OCI-LY3 (cell line): ENCODE data around the gene SH2D4B.
"Not testable (repeated sequence)": the region's sequence is repeated elsewhere in the genome, so short reads cannot be mapped to it uniquely, and the experiment has no call there.

Experiments
- H2AFZ ChIP-seq: fragments of 200-600, 300-600 bp; shearing (Covaris generic); 2 replicates; pipeline ENCODE4 v1.6.0; 2014; ENCODE audit warnings: antibody characterized with exemption, low read depth, low read length
- H3K27ac ChIP-seq: fragments of 200-600, 300-600 bp; sonication (generic); 2 replicates; pipeline ENCODE4 v1.5.1; 2014; ENCODE audit warnings: mild to moderate bottlenecking, low read length, moderate library complexity, mixed read lengths
- H3K27me3 ChIP-seq: fragments of 200-600, 300-600 bp; sonication (generic); 2 replicates; pipeline ENCODE4 v1.6.1; 2014; ENCODE audit warnings: low read depth, low read length, mixed read lengths
- H3K36me3 ChIP-seq: fragments of 200-600, 300-600 bp; sonication (generic); replicated peaks from 2 replicates; pipeline ENCODE3; 2014; ENCODE audit warnings: low read depth, low read length, mixed read lengths
- H3K4me1 ChIP-seq: fragments of 300-600, 200-600 bp; sonication (generic); 2 replicates; pipeline ENCODE4 v1.6.1; 2014; ENCODE audit warnings: low read length, mixed read lengths
- H3K4me2 ChIP-seq: fragments of 200-600, 300-600 bp; sonication (generic); 2 replicates; pipeline ENCODE4 v1.6.1; 2014; ENCODE audit warnings: low read length, mixed read lengths
- H3K4me3 ChIP-seq: fragments of 300-600, 200-600 bp; sonication (generic); 2 replicates; pipeline ENCODE4 v1.5.1; 2014; ENCODE audit warnings: antibody characterized with exemption, mild to moderate bottlenecking, low read length, moderate library complexity
- H3K79me2 ChIP-seq: fragments of 300-600, 200-600 bp; shearing (Covaris generic); 2 replicates; pipeline ENCODE4 v1.6.1; 2014; ENCODE audit warnings: mild to moderate bottlenecking, low read length, mixed read lengths
- H3K9ac ChIP-seq: fragments of 300-600, 200-600 bp; shearing (Covaris generic); 2 replicates; pipeline ENCODE4 v1.6.0; 2014; ENCODE audit warnings: mild to moderate bottlenecking, low read length, moderate library complexity
- H3K9me3 ChIP-seq: fragments of 200-600, 300-600 bp; shearing (Covaris generic); 2 replicates; pipeline ENCODE4 v1.6.1; 2014; ENCODE audit warnings: low read length, mixed read lengths; ENCODE audit not compliant: insufficient read depth
- H4K20me1 ChIP-seq: fragments of 200-600, 300-600 bp; sonication (generic); 2 replicates; pipeline ENCODE4 v1.6.1; 2016; ENCODE audit warnings: low read length, mixed read lengths; ENCODE audit not compliant: insufficient read depth
- EZH2phosphoT487 ChIP-seq: fragments of 200-600 bp; shearing (Covaris generic); IDR thresholded peaks from 2 replicates; pipeline ENCODE4 v1.6.1; 2018; ENCODE audit warnings: antibody characterized with exemption, mixed run types, low read depth
- TF ChIP-seq, protein P1 (sequence below): fragments of 200-600, 300-600 bp; sonication (generic); IDR thresholded peaks from 2 replicates; pipeline ENCODE4 v1.5.1; 2014; ENCODE audit warnings: antibody characterized with exemption, low read length, low read depth

SH2D4B gene

GRCh38 chr10:80542652-80543318 is 5.1 kb downstream of the SH2D4B start:
- H3K9ac ChIP-seq, result no peak overlapping the region
- peaks cover 32% of the 10 kb centered on the region for H3K4me1 ChIP-seq
- no peak overlapping the region for H3K4me2 ChIP-seq
- H3K27ac ChIP-seq, result no peak overlapping the region
- no peaks in the 10 kb centered on the region for H3K27me3 ChIP-seq
- H3K4me3 ChIP-seq, result no peak overlapping the region
- TF ChIP-seq, protein P1, sequence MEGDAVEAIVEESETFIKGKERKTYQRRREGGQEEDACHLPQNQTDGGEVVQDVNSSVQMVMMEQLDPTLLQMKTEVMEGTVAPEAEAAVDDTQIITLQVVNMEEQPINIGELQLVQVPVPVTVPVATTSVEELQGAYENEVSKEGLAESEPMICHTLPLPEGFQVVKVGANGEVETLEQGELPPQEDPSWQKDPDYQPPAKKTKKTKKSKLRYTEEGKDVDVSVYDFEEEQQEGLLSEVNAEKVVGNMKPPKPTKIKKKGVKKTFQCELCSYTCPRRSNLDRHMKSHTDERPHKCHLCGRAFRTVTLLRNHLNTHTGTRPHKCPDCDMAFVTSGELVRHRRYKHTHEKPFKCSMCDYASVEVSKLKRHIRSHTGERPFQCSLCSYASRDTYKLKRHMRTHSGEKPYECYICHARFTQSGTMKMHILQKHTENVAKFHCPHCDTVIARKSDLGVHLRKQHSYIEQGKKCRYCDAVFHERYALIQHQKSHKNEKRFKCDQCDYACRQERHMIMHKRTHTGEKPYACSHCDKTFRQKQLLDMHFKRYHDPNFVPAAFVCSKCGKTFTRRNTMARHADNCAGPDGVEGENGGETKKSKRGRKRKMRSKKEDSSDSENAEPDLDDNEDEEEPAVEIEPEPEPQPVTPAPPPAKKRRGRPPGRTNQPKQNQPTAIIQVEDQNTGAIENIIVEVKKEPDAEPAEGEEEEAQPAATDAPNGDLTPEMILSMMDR, result no peak
- TF ChIP-seq EZH2phosphoT487, result no peak
- H3K9me3 ChIP-seq, result no peaks in the 10 kb centered on the region
- H2AFZ ChIP-seq, result no peak overlapping the region
- H4K20me1 ChIP-seq, result no peaks in the 10 kb centered on the region
- H3K79me2 ChIP-seq, result no peaks in the 10 kb centered on the region
- H3K36me3 ChIP-seq, result no peaks in the 10 kb centered on the region

DNA sequence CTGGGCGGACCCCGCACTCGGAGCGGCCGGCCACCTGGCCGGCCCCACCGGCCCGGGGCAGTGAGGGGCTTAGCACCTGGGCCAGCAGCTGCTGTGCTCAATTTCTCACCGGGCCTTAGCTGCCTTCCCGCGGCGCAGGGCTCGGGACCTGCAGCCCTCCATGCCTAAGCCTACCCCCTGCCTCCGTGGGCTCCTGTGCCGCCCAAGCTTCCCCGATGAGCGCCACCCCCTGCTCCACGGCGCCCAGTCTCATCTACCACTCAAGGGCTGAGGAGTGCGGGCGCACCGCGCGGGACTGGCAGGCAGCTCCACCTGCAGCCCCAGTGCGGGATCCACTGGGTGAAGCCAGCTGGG is 5.6 kb downstream of the SH2D4B start:
- H3K79me2 ChIP-seq, H3K9me3 ChIP-seq, H3K4me3 ChIP-seq, H2AFZ ChIP-seq, H3K27ac ChIP-seq, H3K4me2 ChIP-seq, H3K36me3 ChIP-seq, H4K20me1 ChIP-seq, H3K9ac ChIP-seq, H3K27me3 ChIP-seq: not testable (repeated sequence)
- peaks cover 32% of the 10 kb centered on the region for H3K4me1 ChIP-seq

DNA sequence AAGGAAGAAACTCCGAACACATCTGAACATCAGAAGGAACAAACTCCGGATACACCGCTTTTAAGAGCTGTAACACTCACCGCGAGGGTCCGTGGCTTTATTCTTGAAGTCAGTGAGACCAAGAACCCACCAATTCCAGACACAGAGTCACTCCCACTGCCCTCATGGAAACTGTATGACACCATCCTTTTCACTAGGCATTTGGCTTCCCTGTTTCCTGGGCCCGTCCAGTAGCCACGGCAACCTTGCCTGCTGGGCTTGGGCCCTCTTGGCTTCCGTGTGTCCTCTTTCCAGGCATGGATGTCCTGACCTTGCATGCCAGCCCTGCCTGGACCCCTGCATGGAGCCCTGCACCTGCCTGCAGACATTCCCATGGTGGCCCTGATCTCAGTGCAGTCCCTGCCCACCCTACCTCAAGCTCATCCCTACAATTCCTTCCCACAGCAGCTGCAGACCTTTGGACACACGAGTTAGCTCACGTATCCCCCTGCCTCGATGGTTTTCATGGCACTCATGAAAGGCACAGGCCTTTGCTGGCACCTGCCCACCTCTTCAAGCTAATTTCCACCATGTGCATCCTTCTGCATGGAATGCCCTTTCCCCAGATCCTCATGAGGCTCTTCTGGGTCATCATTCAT is 6.7 kb downstream of the SH2D4B start:
- H3K4me3 ChIP-seq, result no peak overlapping the region
- no peak for TF ChIP-seq EZH2phosphoT487
- TF ChIP-seq, protein P1, result no peak
- H4K20me1 ChIP-seq, result no peaks in the 10 kb centered on the region
- H3K27ac ChIP-seq, result no peak overlapping the region
- H3K9me3 ChIP-seq, result no peaks in the 10 kb centered on the region
- H3K79me2 ChIP-seq, result no peaks in the 10 kb centered on the region
- H3K4me2 ChIP-seq, result no peak overlapping the region
- no peak overlapping the region for H3K9ac ChIP-seq
- no peaks in the 10 kb centered on the region for H3K36me3 ChIP-seq
- no peaks in the 10 kb centered on the region for H3K27me3 ChIP-seq
- H2AFZ ChIP-seq, result no peak overlapping the region
- peaks cover 27% of the 10 kb centered on the region for H3K4me1 ChIP-seq

DNA sequence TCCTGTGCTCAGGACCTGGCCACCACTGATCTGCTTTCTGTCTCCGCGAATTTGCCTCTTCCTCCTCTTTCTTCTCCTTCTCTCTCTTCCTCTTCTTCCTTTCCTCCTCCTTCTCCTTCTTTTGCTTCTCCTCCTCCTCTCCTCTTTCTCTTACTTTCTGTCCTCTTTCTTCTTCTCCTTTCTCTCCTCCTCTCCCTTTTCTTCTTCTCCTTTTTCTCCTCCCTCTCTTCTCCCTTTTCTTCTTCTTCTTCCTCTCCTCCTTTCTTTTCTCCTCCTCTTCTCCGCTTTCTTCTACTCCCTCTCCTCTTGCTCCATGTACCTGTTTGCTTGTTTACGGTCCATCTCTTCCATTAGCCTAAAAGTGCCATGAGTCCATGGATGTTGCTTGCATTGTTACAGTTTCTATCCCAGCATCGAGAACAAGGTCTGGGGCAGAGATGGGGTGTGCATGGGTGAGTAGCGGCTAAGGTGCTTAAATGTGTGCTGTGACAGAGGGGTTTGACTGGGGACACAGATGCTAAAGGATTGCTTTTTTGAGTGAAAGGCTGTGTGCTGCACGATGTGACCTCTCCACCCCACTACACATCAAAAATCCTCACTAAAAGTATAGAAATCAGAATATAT is 7.7 kb downstream of the SH2D4B start:
- Histone ChIP-seq H2AFZ (no peak overlapping the region), H3K4me1 (peaks cover 18% of the 10 kb centered on the region), H3K36me3 (no peaks in the 10 kb centered on the region), H3K9ac (no peak overlapping the region), H3K4me2 (no peak overlapping the region), H3K9me3 (no peaks in the 10 kb centered on the region), H3K79me2 (no peaks in the 10 kb centered on the region), H3K27me3 (no peaks in the 10 kb centered on the region), H3K27ac (no peak overlapping the region), H3K4me3 (no peak overlapping the region), H4K20me1 (no peaks in the 10 kb centered on the region)
- no peak for TF ChIP-seq EZH2phosphoT487

GRCh38 chr10:80552151-80552646 is 14.5 kb downstream of the SH2D4B start:
- Histone ChIP-seq H2AFZ (no peak overlapping the region), H4K20me1 (no peaks in the 10 kb centered on the region), H3K4me1 (no peaks in the 10 kb centered on the region), H3K4me2 (no peak overlapping the region), H3K27ac (no peak overlapping the region), H3K9ac (no peak overlapping the region), H3K9me3 (no peaks in the 10 kb centered on the region), H3K79me2 (no peaks in the 10 kb centered on the region), H3K27me3 (no peaks in the 10 kb centered on the region), H3K4me3 (no peak overlapping the region), H3K36me3 (no peaks in the 10 kb centered on the region)
- TF ChIP-seq, protein P1, result no peak
- TF ChIP-seq EZH2phosphoT487, result no peak
